Activated T-helper 17 cell treated with anti-CD3 and anti-CD28 coated beads, Interleukin-2, amount 50 U/mL, for 72 hours (primary cell): ENCODE data around the gene LYVE1. TPM values are rescaled to one million over a fixed set of nuclear protein-coding genes. Genes with fewer than 3 reads are reported as not detected.

Experiments used
- ATAC-seq: fragments of 150-1000 bp; cut with Tn5 transposase; replicated peaks from 2 replicates; pipeline ENCODE4 v1.10.0; 2021; ENCODE audit warnings: mild to moderate bottlenecking, moderate library complexity
- H3K27ac Mint-ChIP-seq: one replicate; pipeline ENCODE4 v1.8.0; 2022; ENCODE audit warnings: mixed read lengths
- H3K27me3 Mint-ChIP-seq: one replicate; pipeline ENCODE4 v1.8.0; 2022; ENCODE audit warnings: mixed read lengths
- H3K36me3 Mint-ChIP-seq: one replicate; pipeline ENCODE4 v1.8.0; 2022; ENCODE audit warnings: low read depth, mild to moderate bottlenecking, mixed read lengths
- H3K4me1 Mint-ChIP-seq: one replicate; pipeline ENCODE4 v1.8.0; 2022; ENCODE audit warnings: mixed read lengths
- H3K4me3 Mint-ChIP-seq: one replicate; pipeline ENCODE4 v1.8.0; 2022; ENCODE audit warnings: mild to moderate bottlenecking, mixed read lengths
- H3K9me3 Mint-ChIP-seq: one replicate; pipeline ENCODE4 v1.8.0; 2022; ENCODE audit warnings: mixed read lengths
- total RNA-seq, 2 donors: library from RNA; stranded (reverse); gene quantifications; one replicate each; pipeline ENCODE4 v1.2.3, GENCODE V29; 2022

The LYVE1 gene
- total RNA-seq, 2 donors from 2014 or later: not detected

- no peak overlapping the region for H3K27ac Mint-ChIP-seq
Measured at GRCh38 chr11:10514202-10514601, 54.3 kb downstream of the LYVE1 start.

GRCh38 chr11:10511181-10511621 lies 57.3 kb downstream of the LYVE1 start:
- ATAC-seq: no peak
- no peak overlapping the region for H3K27ac Mint-ChIP-seq
- no peaks in the 10 kb centered on the region for H3K27me3 Mint-ChIP-seq
- H3K4me3 Mint-ChIP-seq: no peak overlapping the region
- H3K36me3 Mint-ChIP-seq: peaks cover 29% of the 10 kb centered on the region
- no peaks in the 10 kb centered on the region for H3K9me3 Mint-ChIP-seq
- H3K4me1 Mint-ChIP-seq: no peaks in the 10 kb centered on the region

More at GRCh38 chr11:10514202-10514601, 54.3 kb downstream of the LYVE1 start:
- H3K4me1 Mint-ChIP-seq: no peaks in the 10 kb centered on the region
- H3K9me3 Mint-ChIP-seq: no peaks in the 10 kb centered on the region
- H3K4me3 Mint-ChIP-seq: no peak overlapping the region
- no peak for ATAC-seq
- peaks cover 59% of the 10 kb centered on the region for H3K36me3 Mint-ChIP-seq
- no peaks in the 10 kb centered on the region for H3K27me3 Mint-ChIP-seq

Other genes with a start within 250 kb of the LYVE1 start
- gene AMPD3, start 113.4 kb downstream of the LYVE1 start, total RNA-seq: 100 to 1,000 TPM in 1 of 2 donors, 10 to 100 TPM in 1; 30.6 to 179 TPM
- gene RNF141, start 27.5 kb downstream of the LYVE1 start, total RNA-seq: 1 to 10 TPM; 7.8 to 8.5 TPM
- under 1 TPM in 1 of 2 donors, not detected in 1; 0.13 TPM for gene IRAG1, start 125.1 kb upstream of the LYVE1 start, total RNA-seq
- gene CTR9, start 182.6 kb upstream of the LYVE1 start, total RNA-seq: 10 to 100 TPM; 34.0 to 47.4 TPM
- gene EIF4G2, start 240.3 kb upstream of the LYVE1 start, total RNA-seq: 1,000 to 10,000 TPM in 1 of 2 donors, 100 to 1,000 TPM in 1; 622 to 1,188 TPM